HepG2 (cell line): ENCODE data around the gene NDUFB10. TPM values are rescaled to one million over a fixed set of nuclear protein-coding genes. Genes with fewer than 3 reads are reported as not detected.

Experiments used
- ARNTL ChIP-seq: sonication (generic); formaldehyde crosslinking; IDR thresholded peaks from 2 replicates; pipeline ENCODE4 v1.4.0; 2020; ENCODE audit warnings: mild to moderate bottlenecking, missing genetic modification reagents
- ATM ChIP-seq: fragments of 450-650 bp; IDR thresholded peaks from 2 replicates; pipeline ENCODE4 v1.7.1; 2017; ENCODE audit warnings: mild to moderate bottlenecking, borderline replicate concordance
- CAMTA2 ChIP-seq: sonication (generic); formaldehyde crosslinking; IDR thresholded peaks from 2 replicates; pipeline ENCODE4 v1.4.0; 2020; ENCODE audit warnings: mild to moderate bottlenecking, missing genetic modification reagents, borderline replicate concordance
- HHEX ChIP-seq: IDR thresholded peaks from 2 replicates; pipeline ENCODE4 v1.6.1; 2016; ENCODE audit warnings: control low read depth
- MEF2D ChIP-seq: sonication (generic); formaldehyde crosslinking; IDR thresholded peaks from 2 replicates; pipeline ENCODE4 v1.5.1; 2020; ENCODE audit warnings: mild to moderate bottlenecking, missing genetic modification reagents
- REXO4 ChIP-seq: sonication (generic); formaldehyde crosslinking; IDR thresholded peaks from 2 replicates; pipeline ENCODE4 v1.8.0; 2022; ENCODE audit warnings: missing genetic modification reagents, mild to moderate bottlenecking, borderline replicate concordance
- SNRNP70 ChIP-seq: fragments of 200-400 bp; formaldehyde crosslinking; IDR thresholded peaks from 2 replicates; pipeline ENCODE4 v1.6.1; 2017; ENCODE audit warnings: mild to moderate bottlenecking, low read depth, low read length, moderate library complexity
- ZBTB42 ChIP-seq: sonication (generic); formaldehyde crosslinking; IDR thresholded peaks from 2 replicates; pipeline ENCODE4 v1.5.0; 2020; ENCODE audit warnings: mild to moderate bottlenecking, missing genetic modification reagents
- ZFP36L1 ChIP-seq: sonication (generic); formaldehyde crosslinking; IDR thresholded peaks from 2 replicates; pipeline ENCODE4 v1.8.0; 2022; ENCODE audit warnings: mild to moderate bottlenecking, missing genetic modification reagents, moderate library complexity
- ZFP90 ChIP-seq: sonication (generic); formaldehyde crosslinking; IDR thresholded peaks from 2 replicates; pipeline ENCODE4 v1.8.0; 2022; ENCODE audit warnings: missing genetic modification reagents, mild to moderate bottlenecking, inconsistent platforms, borderline replicate concordance
- ZNF160 ChIP-seq: sonication (generic); formaldehyde crosslinking; IDR thresholded peaks from 2 replicates; pipeline ENCODE4 v1.8.0; 2022; ENCODE audit warnings: mild to moderate bottlenecking, inconsistent platforms, missing genetic modification reagents
- ZNF17 ChIP-seq: sonication (generic); formaldehyde crosslinking; IDR thresholded peaks from 2 replicates; pipeline ENCODE4 v1.5.0; 2020; ENCODE audit warnings: mild to moderate bottlenecking, missing genetic modification reagents
- ZNF496 ChIP-seq: sonication (generic); formaldehyde crosslinking; IDR thresholded peaks from 2 replicates; pipeline ENCODE4 v1.8.1; 2023; ENCODE audit warnings: mild to moderate bottlenecking, moderate library complexity, missing genetic modification reagents; ENCODE audit not compliant: insufficient replicate concordance
- ZNF83 ChIP-seq: sonication (generic); formaldehyde crosslinking; IDR thresholded peaks from 2 replicates; pipeline ENCODE4 v1.4.0; 2020; ENCODE audit warnings: missing genetic modification reagents, mild to moderate bottlenecking, borderline replicate concordance
- polyA plus RNA-seq, 8 experiments: library from polyadenylated mRNA; depleted of rRNA in 3 of 8; stranded (reverse) in 7 of 8; unstranded in 1 of 8; fragments of >200 nt; fragmentation: Illumina TruSeq in 4 of 8; extraction: Trizol in 4 of 8; gene quantifications; 2 replicates each; pipeline versions ENCODE4 v1.2.1 to v1.2.3, GENCODE V29; 2011 to 2016; ENCODE audit warnings: low read depth in 4 of 8, missing spikeins in 1 of 8, mixed read lengths in 1 of 8; ENCODE audit not compliant: insufficient read depth in 1 of 8
- total RNA-seq, 5 experiments: library from RNA; depleted of rRNA; stranded (reverse); fragments of >200 nt; fragmentation: Illumina TruSeq; extraction: Trizol; gene quantifications; 2 replicates each; pipeline ENCODE4 v1.2.3, GENCODE V29; 2016; ENCODE audit warnings: low read depth in 1 of 5
- TF ChIP-seq, protein P1 (sequence below): sonication (generic); formaldehyde crosslinking; conservative IDR thresholded peaks from 2 replicates; pipeline ENCODE4 v1.8.0; 2022; ENCODE audit warnings: mild to moderate bottlenecking, moderate library complexity, missing genetic modification reagents
- TF ChIP-seq, protein P2 (sequence below): IDR thresholded peaks from 2 replicates; pipeline ENCODE4 v1.6.1; 2016; ENCODE audit warnings: missing compliant biosample characterization, missing genetic modification reagents, borderline replicate concordance
- TF ChIP-seq, protein P3 (sequence below): sonication (generic); formaldehyde crosslinking; IDR thresholded peaks from 2 replicates; pipeline ENCODE4; 2020; ENCODE audit warnings: missing genetic modification reagents, mild to moderate bottlenecking, borderline replicate concordance
- TF ChIP-seq, protein P4 (sequence below): sonication (generic); formaldehyde crosslinking; IDR thresholded peaks from 2 replicates; pipeline ENCODE4 v1.5.0; 2020; ENCODE audit warnings: missing genetic modification reagents

NDUFB10 gene
- total and polyA plus RNA-seq, 2 of the 13 experiments (the other 11 are each of a cell fraction or from before 2014, with no cell fraction given) = 68.6 to 157 TPM

DNA sequence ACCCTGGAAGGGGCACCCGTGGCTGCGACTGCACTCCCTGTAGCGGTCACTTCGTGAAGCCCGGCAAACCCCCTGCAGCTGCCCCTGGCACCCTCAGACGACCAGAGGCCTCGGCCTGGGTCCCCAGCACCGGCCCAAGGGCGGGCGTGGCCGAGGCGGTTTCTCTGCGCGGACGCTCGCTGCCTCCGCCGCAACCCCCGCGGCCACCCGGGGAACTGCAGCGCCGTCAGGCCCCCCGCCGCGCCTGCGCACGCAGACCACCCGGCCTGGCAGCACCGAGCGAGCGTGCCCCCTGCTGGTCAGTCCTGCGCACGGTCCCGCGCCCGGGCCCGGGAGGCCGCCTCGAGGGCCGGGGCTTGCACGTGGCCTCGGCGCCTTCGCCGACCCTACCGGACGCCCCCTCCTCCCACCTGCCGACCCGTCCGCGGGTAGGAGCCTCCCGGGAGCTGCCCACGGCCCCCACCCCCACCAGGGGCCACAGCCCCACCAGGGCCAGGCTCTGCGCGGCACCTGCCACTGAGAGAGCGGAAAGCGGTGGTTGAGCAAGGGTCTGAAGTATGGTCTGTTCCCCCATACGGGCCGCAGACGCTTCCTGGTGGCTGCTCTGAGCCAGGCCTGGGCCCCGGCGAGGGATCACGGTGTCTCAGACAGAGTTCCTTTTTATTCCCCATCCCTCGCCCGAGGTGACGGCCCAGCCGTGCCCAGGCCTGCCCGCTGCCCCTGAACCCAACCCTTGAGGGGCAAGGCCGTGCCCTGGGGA lies 29.6 kb upstream of the NDUFB10 start (continued):
- TF ChIP-seq, protein P1, sequence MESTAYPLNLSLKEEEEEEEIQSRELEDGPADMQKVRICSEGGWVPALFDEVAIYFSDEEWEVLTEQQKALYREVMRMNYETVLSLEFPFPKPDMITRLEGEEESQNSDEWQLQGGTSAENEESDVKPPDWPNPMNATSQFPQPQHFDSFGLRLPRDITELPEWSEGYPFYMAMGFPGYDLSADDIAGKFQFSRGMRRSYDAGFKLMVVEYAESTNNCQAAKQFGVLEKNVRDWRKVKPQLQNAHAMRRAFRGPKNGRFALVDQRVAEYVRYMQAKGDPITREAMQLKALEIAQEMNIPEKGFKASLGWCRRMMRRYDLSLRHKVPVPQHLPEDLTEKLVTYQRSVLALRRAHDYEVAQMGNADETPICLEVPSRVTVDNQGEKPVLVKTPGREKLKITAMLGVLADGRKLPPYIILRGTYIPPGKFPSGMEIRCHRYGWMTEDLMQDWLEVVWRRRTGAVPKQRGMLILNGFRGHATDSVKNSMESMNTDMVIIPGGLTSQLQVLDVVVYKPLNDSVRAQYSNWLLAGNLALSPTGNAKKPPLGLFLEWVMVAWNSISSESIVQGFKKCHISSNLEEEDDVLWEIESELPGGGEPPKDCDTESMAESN (CRISPR knock-in tag) = peak; percentile 73; the same call in 1 of the 2 replicates
- TF ChIP-seq ZFP90 (CRISPR knock-in tag) = peak; percentile 58; the same call in 1 of the 2 replicates
- TF ChIP-seq ZNF160 (CRISPR knock-in tag) = peak; percentile 74; the same call in 1 of the 2 replicates
- 0 out of 2 replicates have a peak, but pooled peaks have one; percentile 69 for TF ChIP-seq REXO4 (CRISPR knock-in tag)
- no peak for TF ChIP-seq ZBTB42
- no peak for TF ChIP-seq ATM
- TF ChIP-seq, protein P2, sequence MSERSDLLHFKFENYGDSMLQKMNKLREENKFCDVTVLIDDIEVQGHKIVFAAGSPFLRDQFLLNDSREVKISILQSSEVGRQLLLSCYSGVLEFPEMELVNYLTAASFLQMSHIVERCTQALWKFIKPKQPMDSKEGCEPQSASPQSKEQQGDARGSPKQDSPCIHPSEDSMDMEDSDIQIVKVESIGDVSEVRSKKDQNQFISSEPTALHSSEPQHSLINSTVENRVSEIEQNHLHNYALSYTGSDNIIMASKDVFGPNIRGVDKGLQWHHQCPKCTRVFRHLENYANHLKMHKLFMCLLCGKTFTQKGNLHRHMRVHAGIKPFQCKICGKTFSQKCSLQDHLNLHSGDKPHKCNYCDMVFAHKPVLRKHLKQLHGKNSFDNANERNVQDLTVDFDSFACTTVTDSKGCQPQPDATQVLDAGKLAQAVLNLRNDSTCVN = no peak
- TF ChIP-seq ZNF496 = no peak
- TF ChIP-seq, protein P3, sequence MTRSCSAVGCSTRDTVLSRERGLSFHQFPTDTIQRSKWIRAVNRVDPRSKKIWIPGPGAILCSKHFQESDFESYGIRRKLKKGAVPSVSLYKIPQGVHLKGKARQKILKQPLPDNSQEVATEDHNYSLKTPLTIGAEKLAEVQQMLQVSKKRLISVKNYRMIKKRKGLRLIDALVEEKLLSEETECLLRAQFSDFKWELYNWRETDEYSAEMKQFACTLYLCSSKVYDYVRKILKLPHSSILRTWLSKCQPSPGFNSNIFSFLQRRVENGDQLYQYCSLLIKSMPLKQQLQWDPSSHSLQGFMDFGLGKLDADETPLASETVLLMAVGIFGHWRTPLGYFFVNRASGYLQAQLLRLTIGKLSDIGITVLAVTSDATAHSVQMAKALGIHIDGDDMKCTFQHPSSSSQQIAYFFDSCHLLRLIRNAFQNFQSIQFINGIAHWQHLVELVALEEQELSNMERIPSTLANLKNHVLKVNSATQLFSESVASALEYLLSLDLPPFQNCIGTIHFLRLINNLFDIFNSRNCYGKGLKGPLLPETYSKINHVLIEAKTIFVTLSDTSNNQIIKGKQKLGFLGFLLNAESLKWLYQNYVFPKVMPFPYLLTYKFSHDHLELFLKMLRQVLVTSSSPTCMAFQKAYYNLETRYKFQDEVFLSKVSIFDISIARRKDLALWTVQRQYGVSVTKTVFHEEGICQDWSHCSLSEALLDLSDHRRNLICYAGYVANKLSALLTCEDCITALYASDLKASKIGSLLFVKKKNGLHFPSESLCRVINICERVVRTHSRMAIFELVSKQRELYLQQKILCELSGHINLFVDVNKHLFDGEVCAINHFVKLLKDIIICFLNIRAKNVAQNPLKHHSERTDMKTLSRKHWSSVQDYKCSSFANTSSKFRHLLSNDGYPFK (CRISPR knock-in tag) = peak; percentile 43; the same call in 1 of the 2 replicates
- TF ChIP-seq SNRNP70 = no peak
- no peak for TF ChIP-seq MEF2D (CRISPR knock-in tag)
- no peak for TF ChIP-seq ZNF83 (CRISPR knock-in tag)
- no peak for TF ChIP-seq HHEX (CRISPR knock-in tag)
- peak; percentile 77; the same call in 1 of the 2 replicates for TF ChIP-seq ZFP36L1 (CRISPR knock-in tag)
- no peak for TF ChIP-seq CAMTA2 (CRISPR knock-in tag)
- no peak for TF ChIP-seq ZNF17 (CRISPR knock-in tag)
- peak; percentile 66; the same call in 1 of the 2 replicates for TF ChIP-seq ARNTL (CRISPR knock-in tag)
- TF ChIP-seq, protein P4, sequence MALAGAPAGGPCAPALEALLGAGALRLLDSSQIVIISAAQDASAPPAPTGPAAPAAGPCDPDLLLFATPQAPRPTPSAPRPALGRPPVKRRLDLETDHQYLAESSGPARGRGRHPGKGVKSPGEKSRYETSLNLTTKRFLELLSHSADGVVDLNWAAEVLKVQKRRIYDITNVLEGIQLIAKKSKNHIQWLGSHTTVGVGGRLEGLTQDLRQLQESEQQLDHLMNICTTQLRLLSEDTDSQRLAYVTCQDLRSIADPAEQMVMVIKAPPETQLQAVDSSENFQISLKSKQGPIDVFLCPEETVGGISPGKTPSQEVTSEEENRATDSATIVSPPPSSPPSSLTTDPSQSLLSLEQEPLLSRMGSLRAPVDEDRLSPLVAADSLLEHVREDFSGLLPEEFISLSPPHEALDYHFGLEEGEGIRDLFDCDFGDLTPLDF (CRISPR knock-in tag) = peak; percentile 67; the same call in 1 of the 2 replicates
